Muscle layer of duodenum (tissue), 2 donors: ENCODE measurements around the gene KCNQ5.

Experiments
- H3K27ac ChIP-seq: one replicate; pipeline ENCODE4 v1.7.0; 2013; ENCODE audit warnings: mild to moderate bottlenecking, low read length
- H3K27me3 ChIP-seq: one replicate; pipeline ENCODE4 v1.7.0; 2013; ENCODE audit warnings: low read depth, mild to moderate bottlenecking, control low read depth, low read length
- H3K36me3 ChIP-seq, 2 donors: one replicate each; pipeline ENCODE4 v1.7.0; 2013; ENCODE audit warnings: low read length in 2 of 2, control low read depth in 1 of 2, mild to moderate bottlenecking in 1 of 2; ENCODE audit not compliant: insufficient read depth in 2 of 2, control insufficient read depth in 1 of 2
- H3K4me1 ChIP-seq, 2 donors: one replicate each; pipeline ENCODE4 v1.7.0; 2013; ENCODE audit warnings: low read length in 2 of 2, mild to moderate bottlenecking in 2 of 2, control low read depth in 1 of 2, moderate library complexity in 1 of 2; ENCODE audit not compliant: insufficient read depth in 2 of 2, control insufficient read depth in 1 of 2
- H3K4me3 ChIP-seq, 2 donors: one replicate each; pipeline ENCODE4 v1.7.0; 2013; ENCODE audit warnings: low read length in 2 of 2, low read depth in 1 of 2, mild to moderate bottlenecking in 1 of 2
- H3K9me3 ChIP-seq, 2 donors: one replicate each; pipeline ENCODE4 v1.7.0; 2013; ENCODE audit warnings: low read length in 2 of 2, control low read depth in 1 of 2, mild to moderate bottlenecking in 1 of 2; ENCODE audit not compliant: control insufficient read depth in 1 of 2
- donor health status: healthy.

Gene KCNQ5

GRCh38 chr6:72689107-72689954, 67.5 kb downstream of the KCNQ5 start:
- no peaks in the 10 kb centered on the region for H3K4me1 ChIP-seq
- no peak overlapping the region for H3K27ac ChIP-seq
- no peaks in the 10 kb centered on the region for H3K27me3 ChIP-seq
- H3K36me3 ChIP-seq, result no peaks in the 10 kb centered on the region
- H3K4me3 ChIP-seq, result no peak overlapping the region
- no peaks in the 10 kb centered on the region for H3K9me3 ChIP-seq

GRCh38 chr6:72691249-72691648, 69.4 kb downstream of the KCNQ5 start:
- H3K4me1 ChIP-seq, result no peaks in the 10 kb centered on the region
- H3K9me3 ChIP-seq, result no peaks in the 10 kb centered on the region
- H3K27me3 ChIP-seq, result no peaks in the 10 kb centered on the region
- H3K4me3 ChIP-seq, result no peak overlapping the region
- H3K36me3 ChIP-seq, result no peaks in the 10 kb centered on the region
- no peak overlapping the region for H3K27ac ChIP-seq

GRCh38 chr6:72696055-72696454, 74.2 kb downstream of the KCNQ5 start:
- Histone ChIP-seq H3K36me3 (no peaks in the 10 kb centered on the region), H3K4me1 (no peaks in the 10 kb centered on the region), H3K4me3 (no peak overlapping the region), H3K27me3 (no peaks in the 10 kb centered on the region), H3K9me3 (no peaks in the 10 kb centered on the region), H3K27ac (no peak overlapping the region)

- H3K9me3 ChIP-seq, result no peaks in the 10 kb centered on the region
- H3K36me3 ChIP-seq, result no peaks in the 10 kb centered on the region
- no peak overlapping the region for H3K27ac ChIP-seq
- no peaks in the 10 kb centered on the region for H3K4me1 ChIP-seq
- H3K27me3 ChIP-seq, result no peaks in the 10 kb centered on the region
- H3K4me3 ChIP-seq, result no peak overlapping the region
Measured at GRCh38 chr6:72699159-72699558, 77.3 kb downstream of the KCNQ5 start.

GRCh38 chr6:72702421-72702820, 80.6 kb downstream of the KCNQ5 start:
- no peaks in the 10 kb centered on the region for H3K36me3 ChIP-seq
- no peaks in the 10 kb centered on the region for H3K9me3 ChIP-seq
- no peak overlapping the region for H3K4me3 ChIP-seq
- no peaks in the 10 kb centered on the region for H3K4me1 ChIP-seq
- no peaks in the 10 kb centered on the region for H3K27me3 ChIP-seq
- H3K27ac ChIP-seq, result no peak overlapping the region

GRCh38 chr6:72703093-72703492, 81.2 kb downstream of the KCNQ5 start:
- Histone ChIP-seq H3K27ac (no peak overlapping the region), H3K4me3 (no peak overlapping the region), H3K27me3 (no peaks in the 10 kb centered on the region), H3K36me3 (no peaks in the 10 kb centered on the region), H3K9me3 (no peaks in the 10 kb centered on the region), H3K4me1 (no peaks in the 10 kb centered on the region)

GRCh38 chr6:72704979-72705378, 83.1 kb downstream of the KCNQ5 start:
- H3K4me3 ChIP-seq, result no peak overlapping the region
- H3K4me1 ChIP-seq, result no peaks in the 10 kb centered on the region
- no peaks in the 10 kb centered on the region for H3K9me3 ChIP-seq
- H3K36me3 ChIP-seq, result no peaks in the 10 kb centered on the region
- no peak overlapping the region for H3K27ac ChIP-seq
- H3K27me3 ChIP-seq, result no peaks in the 10 kb centered on the region

- no peaks in the 10 kb centered on the region for H3K27me3 ChIP-seq
- no peak overlapping the region for H3K4me3 ChIP-seq
- H3K4me1 ChIP-seq, result no peaks in the 10 kb centered on the region
- H3K36me3 ChIP-seq, result no peaks in the 10 kb centered on the region
- H3K27ac ChIP-seq, result no peak overlapping the region
- H3K9me3 ChIP-seq, result no peaks in the 10 kb centered on the region
Measured at GRCh38 chr6:72709431-72709830, 87.6 kb downstream of the KCNQ5 start.

- H3K4me1 ChIP-seq, result no peaks in the 10 kb centered on the region
- no peaks in the 10 kb centered on the region for H3K36me3 ChIP-seq
- no peak overlapping the region for H3K4me3 ChIP-seq
- H3K27me3 ChIP-seq, result no peaks in the 10 kb centered on the region
- no peaks in the 10 kb centered on the region for H3K9me3 ChIP-seq
- no peak overlapping the region for H3K27ac ChIP-seq
Measured at GRCh38 chr6:72711731-72712130, 89.9 kb downstream of the KCNQ5 start.

GRCh38 chr6:72712910-72713309, 91.0 kb downstream of the KCNQ5 start:
- no peaks in the 10 kb centered on the region for H3K36me3 ChIP-seq
- H3K4me3 ChIP-seq, result no peak overlapping the region
- H3K27me3 ChIP-seq, result no peaks in the 10 kb centered on the region
- no peak overlapping the region for H3K27ac ChIP-seq
- H3K9me3 ChIP-seq, result no peaks in the 10 kb centered on the region
- no peaks in the 10 kb centered on the region for H3K4me1 ChIP-seq

GRCh38 chr6:72715119-72715518, 93.3 kb downstream of the KCNQ5 start:
- no peak overlapping the region for H3K4me3 ChIP-seq
- no peaks in the 10 kb centered on the region for H3K9me3 ChIP-seq
- no peaks in the 10 kb centered on the region for H3K36me3 ChIP-seq
- no peaks in the 10 kb centered on the region for H3K4me1 ChIP-seq
- no peak overlapping the region for H3K27ac ChIP-seq
- no peaks in the 10 kb centered on the region for H3K27me3 ChIP-seq

GRCh38 chr6:72716916-72717315, 95.1 kb downstream of the KCNQ5 start:
- Histone ChIP-seq H3K27me3 (no peaks in the 10 kb centered on the region), H3K27ac (no peak overlapping the region), H3K4me1 (no peaks in the 10 kb centered on the region), H3K4me3 (no peak overlapping the region), H3K9me3 (no peaks in the 10 kb centered on the region), H3K36me3 (no peaks in the 10 kb centered on the region)
